HG02763 (cell line): ENCODE measurements around the gene SLC25A21.

ENCODE experiments used
- ATAC-seq: cut with Tn5 transposase; IDR thresholded peaks from one replicate; pipeline ENCODE4 v1.9.1; 2021; ENCODE audit warnings: mild to moderate bottlenecking, moderate library complexity; ENCODE audit not compliant: unreplicated experiment

Gene SLC25A21

GRCh38 chr14:36657399-36658122, 514.8 kb downstream of the SLC25A21 start:
- no peak for ATAC-seq

GRCh38 chr14:36656687-36657398, 515.6 kb downstream of the SLC25A21 start:
- no peak for ATAC-seq

GRCh38 chr14:36655963-36656686, 516.3 kb downstream of the SLC25A21 start:
- no peak for ATAC-seq

DNA sequence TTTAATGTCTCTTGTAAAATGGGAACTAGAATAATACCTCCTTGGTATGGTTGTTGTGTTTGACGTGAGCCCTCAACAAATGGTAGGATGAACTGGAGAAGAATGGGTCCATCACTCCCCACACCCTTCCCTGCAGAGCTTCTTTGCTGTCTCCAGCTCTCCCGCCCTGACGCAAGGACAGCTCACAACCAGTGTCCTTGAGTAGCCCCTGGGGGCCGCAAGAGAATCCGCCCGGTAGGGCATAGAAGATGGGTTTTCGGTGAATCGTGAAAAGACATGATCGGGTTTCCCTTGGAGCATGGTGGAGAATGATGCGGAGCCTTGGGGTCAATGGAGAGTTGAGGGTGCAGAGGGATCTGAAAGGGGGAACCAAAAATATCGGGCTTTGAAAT, 516.8 kb downstream of the SLC25A21 start:
- no peak for ATAC-seq

- ATAC-seq, result no peak
Measured at GRCh38 chr14:36654794-36655381, 517.5 kb downstream of the SLC25A21 start.

DNA sequence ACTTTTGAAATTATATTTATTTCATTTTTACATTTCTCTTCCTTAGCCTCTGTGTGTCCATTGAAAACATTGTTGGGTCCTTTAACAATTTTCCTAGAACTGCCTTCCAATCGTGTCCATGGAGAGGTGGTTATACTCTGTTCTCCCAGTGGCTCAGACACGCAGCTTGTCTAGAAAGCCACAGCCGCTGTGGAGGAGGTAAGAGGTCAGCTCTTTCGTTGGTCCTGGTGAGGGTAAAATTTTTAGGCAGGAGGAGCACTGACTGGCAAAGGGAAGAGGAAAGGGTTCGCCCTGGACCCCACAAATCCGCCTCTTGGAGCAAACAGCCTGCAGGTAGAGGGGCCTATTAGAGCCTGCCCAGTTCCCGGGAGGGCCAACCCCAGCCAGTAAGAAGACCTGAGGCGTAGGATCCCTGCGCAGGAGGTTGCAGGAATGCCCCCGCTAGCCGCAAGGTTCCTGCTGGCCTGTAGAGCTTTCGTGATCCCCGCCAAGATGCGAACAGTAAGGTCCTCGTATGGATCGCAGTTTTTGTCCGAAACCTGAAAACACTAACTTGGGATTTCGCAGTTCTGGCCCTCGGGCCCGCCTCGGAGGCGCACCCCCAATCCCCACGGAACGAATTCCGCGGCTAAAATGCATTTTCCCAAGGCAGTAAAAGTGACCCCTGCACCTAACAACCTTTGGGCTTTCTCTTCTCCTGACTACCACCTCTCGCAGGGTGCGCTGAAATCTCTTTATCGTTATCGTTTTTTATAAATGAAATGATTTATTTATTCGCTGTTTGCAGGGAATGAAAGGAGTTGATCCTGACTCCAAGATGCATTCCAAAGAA, 518.2 kb downstream of the SLC25A21 start:
- ATAC-seq, result no peak

DNA sequence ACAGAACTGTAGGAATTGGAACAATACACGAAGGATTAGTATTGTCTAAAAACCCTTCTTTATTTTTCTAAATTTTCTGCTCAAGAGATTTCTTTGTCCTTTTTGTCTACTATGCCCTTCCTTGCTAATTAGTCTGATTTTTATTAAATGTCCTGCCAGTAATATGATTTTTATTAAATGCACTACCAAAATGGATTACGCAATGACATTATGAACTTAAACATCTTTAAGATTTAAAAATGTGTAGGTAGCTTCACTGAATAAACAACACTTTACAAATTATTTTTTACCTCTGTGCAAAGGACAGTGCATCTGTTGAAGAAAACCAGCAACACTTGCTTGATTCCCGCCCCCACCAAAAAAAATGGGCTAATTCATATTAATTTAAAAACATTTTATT, 519.0 kb downstream of the SLC25A21 start:
- ATAC-seq, result no peak

DNA sequence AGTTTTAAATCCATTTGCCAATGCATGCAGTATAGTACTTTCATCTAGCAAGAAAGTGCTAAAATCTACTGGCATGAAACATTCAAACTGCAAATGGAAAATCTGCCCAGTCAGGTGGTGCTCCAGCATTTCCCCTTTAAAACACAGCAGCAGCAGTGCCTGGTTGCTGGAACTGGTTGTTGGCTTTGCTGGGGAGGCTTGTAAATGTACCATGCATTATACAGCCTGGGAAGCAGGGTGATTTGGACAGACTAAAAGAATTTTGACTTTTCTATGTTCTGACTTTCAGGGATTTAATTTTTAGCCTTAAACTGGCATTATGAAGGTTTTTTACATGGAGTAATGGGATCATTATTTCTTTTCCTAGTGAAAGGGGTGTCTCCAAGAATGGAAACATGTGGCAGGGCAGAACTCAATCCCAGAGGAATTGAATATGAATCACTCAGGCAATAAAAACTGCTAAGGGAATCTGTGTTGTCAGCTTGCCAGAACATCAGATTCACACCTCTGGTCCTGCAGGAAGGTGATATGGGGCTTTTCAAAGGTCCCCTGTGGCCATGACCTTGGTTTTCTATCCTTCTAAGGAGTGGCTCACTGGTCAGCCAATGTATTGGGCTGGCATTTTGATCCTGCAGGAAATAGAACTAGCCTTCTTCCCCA, 519.7 kb downstream of the SLC25A21 start:
- no peak for ATAC-seq

GRCh38 chr14:36649872-36650650, 522.3 kb downstream of the SLC25A21 start:
- ATAC-seq, result no peak

DNA sequence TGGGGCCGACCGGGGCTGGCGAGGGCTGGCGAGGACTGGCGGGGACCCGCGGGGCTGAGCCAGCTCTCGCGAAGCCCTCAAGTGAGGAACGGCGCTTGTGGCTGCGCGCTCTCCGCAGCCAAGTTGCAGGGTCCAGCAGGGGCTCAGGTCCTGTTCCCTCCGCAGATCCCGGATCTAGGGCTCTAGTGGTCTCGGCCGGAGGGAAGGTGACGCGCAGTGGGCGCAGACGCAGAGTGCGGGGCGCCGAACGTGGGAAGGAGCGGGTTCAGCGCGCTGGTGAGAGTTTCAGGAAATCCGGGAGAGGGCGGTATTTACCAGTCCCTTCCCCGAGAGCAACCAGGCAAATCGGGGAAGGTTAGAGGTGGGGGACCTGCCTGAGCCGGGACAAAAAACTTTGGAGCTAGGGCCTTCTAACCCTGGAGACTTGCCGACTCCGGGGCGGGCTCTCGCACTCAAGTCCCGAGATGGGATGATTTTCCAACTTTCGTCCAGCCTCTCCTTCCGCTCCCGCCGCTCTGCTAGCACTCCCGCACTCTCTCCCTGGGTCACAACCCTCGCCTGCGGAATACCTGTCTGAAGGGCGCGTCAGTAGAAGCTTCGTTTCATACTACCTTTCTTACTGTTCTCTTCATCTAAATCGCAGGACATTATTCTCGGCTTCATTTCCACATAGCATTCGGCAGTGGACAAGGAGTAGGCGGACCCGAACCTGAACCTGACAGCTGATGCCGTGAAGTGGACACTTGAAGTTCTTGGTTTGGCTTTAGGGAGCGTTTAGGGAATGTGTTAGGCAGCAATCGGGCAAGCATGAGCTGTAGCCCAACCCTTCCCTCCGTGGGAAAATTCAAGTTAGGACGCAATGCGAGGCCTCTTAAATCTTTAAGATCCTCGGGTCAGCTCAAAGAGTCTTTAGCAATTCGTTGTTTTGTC, 524.3 kb downstream of the SLC25A21 start:
- no peak for ATAC-seq

- ATAC-seq, result no peak
Measured at GRCh38 chr14:36647417-36647823, 525.0 kb downstream of the SLC25A21 start.

GRCh38 chr14:36646664-36647416, 525.6 kb downstream of the SLC25A21 start:
- ATAC-seq, result no peak

DNA sequence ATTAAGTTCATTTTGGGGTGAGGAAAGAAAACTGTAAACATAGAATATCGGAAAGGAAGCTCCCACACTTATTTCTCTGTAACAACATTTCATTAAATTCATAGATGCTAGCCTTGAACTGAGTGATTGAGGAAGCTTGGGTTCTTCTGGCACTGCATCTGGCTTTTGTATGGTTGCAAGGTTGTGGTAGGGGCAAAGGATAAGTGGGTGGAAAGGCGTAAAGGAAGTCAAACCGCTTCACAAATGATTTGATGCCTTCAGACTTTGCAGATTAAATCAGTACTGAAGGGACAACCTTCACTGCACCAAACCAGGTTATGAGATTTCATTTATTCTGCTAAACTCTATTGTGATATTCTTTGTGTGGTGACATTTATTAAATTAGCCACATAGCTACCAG, 538.8 kb downstream of the SLC25A21 start:
- ATAC-seq, result no peak
